ENCODE measurements around the gene MPC1.
"Not testable (repeated sequence)": the region's sequence is repeated elsewhere in the genome, so short reads cannot be mapped to it uniquely, and the experiment has no call there.

Gene MPC1

DNA sequence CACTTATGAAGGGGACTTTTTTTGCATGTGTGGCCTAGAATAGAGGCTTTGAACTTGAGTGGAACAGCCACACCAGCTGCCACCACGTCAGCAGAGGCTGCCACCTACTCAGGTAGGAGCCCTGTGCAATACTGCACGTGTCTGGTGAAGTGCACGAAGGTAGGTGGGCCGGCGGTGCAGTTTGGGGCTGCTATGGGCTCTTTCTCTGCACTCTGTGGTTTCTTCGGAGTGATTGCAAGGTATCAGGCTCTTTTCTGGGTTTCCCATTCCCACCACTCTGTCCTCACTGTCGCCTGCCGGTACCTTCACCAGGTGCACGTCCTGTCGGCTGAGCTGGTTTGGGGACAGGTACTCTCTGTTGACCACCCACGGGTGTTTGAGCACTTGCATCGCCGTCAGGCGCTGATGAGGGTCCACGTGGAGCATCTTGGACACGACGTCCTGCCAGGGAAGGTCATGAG lies 30.8 kb upstream of the MPC1 start:
- no peak for DNase-seq (ENCODE audit: insufficient read length, low spot score)
- TF ChIP-seq POLR2A (IDR thresholded peaks at IDR 0.05; ENCODE audit: low read depth, low read length): no peak
- FAIRE-seq: no peak

DNA sequence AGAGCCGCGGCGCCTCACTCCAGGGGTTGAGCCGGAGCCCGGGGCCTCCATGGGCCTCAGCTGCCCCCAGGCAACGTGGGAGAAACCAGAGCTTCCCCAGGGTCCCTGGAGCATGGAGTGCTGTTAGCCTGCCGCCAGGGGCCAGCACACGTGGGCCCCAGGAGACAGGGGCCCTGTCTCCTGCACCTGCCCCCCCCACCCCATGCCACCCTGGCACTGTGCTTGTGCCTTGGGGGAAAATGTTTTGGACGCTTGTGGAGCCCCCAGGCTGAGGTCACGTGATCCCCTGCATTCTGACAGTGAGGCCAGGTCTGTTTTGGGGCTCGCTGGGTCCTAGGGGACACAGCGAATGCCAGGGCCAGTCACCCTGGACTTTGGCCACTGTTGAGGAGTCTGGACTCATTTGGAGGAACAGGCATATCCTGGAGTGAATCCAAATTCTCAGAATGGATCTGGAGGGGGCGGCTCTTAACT lies 30.2 kb upstream of the MPC1 start:
- FAIRE-seq: no peak
- DNase-seq (ENCODE audit: insufficient read length, low spot score): no peak
- no peak for TF ChIP-seq POLR2A (IDR thresholded peaks at IDR 0.05; ENCODE audit: low read depth, low read length)

DNA sequence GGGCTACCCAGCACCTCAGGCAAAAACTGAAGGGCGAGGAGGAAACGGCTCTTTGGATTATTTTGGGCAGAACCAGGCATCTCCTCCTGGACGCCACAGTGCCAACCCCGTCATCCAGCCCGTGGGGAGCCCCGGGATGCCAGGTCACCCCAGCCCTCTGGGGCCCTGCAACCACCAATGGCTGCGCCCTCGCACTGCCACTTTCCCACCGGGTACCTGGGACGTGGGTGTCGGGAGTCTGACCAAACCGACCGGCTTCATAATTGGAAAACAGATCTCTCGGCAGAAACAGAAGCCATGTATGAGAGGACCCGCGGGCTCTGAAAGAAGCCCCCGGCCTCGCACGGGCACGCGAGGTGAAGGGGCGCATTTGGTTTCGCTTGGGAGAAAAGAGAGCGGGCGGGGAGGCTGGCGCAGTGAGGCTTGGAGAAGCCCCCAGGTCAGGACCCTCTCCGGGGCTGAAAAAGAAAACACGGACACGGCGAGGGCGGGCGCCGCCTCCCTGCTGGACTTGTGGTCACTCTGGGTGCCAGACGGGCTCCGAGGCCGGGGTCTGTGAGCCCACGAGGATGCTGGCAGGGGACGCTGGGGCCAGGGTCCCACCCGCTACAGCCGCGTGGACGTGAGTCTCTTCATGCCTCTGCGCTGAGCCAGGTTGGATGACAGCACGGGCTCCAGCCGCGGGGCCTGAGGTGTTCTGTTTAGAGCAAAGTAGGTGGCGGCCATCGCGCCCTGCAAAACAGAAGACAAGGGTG lies 29.6 kb upstream of the MPC1 start:
- DNase-seq (ENCODE audit: insufficient read length, low spot score): no peak

DNA sequence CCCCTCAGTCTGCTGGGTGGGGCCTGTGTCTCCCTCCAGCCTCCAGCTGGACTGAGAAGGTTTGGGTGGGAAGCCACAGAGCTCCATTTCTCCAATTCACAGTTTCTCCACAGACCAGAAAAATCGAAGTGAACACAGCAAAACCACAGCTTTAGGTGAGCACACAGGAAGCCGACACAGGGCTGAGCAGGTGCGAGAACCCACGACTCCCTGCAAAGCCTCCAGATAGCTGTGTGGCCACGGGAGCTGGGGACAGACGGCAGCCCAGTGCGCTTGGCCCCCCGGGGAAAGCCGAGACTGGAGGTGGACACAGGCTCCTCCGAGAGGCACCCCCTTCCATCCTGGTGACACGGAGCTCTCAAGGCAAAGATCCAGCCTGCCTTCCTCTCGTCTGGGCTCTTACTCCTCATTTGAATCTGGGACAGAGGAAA lies 29.0 kb upstream of the MPC1 start:
- no peak for FAIRE-seq

More for the DNA sequence above, 29.6 kb upstream of the MPC1 start:
- no peak for FAIRE-seq
- no peak for TF ChIP-seq POLR2A (IDR thresholded peaks at IDR 0.05; ENCODE audit: low read depth, low read length)

DNA sequence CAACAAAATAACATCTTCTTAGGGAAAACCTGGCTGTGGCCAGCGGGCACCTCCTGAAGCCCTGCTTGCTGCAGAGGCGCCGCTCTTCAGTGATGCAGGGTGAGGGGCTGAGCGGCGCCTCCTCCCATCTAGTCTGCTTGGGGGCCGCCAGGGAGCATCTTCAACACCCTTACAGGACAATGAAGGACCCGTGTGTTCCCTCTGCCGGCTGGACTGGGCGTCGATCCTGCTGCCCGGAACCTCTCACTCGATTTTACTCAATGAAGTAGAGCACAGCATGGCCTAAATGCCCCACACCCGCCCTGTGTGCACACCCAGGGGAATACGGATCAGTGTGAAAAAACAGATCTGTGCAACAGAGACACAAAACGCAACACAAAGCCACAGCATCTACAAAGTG lies 28.5 kb upstream of the MPC1 start:
- no peak for FAIRE-seq
- TF ChIP-seq POLR2A (IDR thresholded peaks at IDR 0.05; ENCODE audit: low read depth, low read length): no peak
- DNase-seq (ENCODE audit: insufficient read length, low spot score): no peak

More for the DNA sequence above, 29.0 kb upstream of the MPC1 start:
- DNase-seq (ENCODE audit: insufficient read length, low spot score): no peak
- TF ChIP-seq POLR2A (IDR thresholded peaks at IDR 0.05; ENCODE audit: low read depth, low read length): no peak

DNA sequence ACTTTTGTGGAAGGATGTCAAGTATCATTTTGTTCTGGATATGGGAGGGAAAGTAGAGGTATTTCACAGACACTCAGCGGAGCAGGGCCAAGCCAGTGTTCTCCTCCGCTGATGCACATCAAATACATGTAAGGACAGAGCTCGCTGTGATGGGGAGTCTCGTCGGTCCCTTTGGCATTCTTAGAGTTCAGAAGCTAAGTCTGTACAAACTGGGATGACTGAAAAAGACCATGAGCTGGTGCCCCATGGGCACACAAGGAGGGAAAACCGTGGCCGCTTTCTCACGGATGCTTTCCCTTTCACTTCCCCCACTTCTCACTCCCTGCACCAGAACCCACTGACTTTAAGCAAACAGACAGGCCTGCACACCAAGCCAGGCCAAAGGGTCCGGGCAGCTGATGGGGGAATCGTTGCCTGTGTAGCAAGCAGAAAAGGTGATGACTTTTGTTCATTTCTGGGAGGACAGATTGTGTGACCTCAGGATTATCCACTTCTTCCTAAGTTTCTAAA lies 27.7 kb upstream of the MPC1 start:
- no peak for TF ChIP-seq POLR2A (IDR thresholded peaks at IDR 0.05; ENCODE audit: low read depth, low read length)
- DNase-seq (ENCODE audit: insufficient read length, low spot score) (no peak), FAIRE-seq (no peak)

DNA sequence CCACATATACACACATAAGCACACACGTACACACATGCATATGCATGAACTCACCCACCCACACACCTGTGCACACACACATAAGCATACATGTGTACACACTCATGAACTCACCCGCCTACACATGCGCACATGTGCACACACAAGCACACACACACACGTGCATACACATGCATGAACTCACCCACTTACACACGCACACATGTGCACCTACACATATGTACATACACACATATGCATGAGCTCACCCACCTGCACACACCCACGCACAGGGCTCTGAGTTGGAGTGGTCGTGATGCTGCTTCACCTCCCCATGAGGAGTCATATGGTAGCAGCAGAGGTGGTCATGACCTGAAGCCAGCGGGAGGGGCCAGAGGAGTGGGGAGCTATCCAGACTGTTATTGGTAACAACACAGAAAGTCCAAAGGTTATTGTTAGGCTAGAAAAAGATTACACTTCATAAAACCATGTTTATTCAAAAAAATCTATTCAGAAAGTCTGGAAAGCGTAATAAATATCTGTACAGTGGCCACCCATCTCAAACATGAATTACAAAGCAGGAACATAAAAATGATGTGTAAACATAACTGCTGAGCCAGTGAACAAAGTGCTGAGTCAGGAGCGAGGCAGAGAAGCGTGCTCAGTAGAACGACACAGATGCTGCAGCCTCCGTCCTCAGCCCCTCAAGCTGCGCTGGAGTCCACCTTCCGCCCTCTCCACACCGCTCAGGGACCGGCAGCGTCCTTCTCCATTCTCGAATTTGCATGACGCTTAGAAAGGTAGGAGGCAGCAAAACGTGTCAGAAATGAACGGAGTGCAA lies 26.4 kb upstream of the MPC1 start:
- DNase-seq (ENCODE audit: insufficient read length, low spot score) (no peak), FAIRE-seq (no peak)
- TF ChIP-seq POLR2A (IDR thresholded peaks at IDR 0.05; ENCODE audit: low read depth, low read length): no peak

DNA sequence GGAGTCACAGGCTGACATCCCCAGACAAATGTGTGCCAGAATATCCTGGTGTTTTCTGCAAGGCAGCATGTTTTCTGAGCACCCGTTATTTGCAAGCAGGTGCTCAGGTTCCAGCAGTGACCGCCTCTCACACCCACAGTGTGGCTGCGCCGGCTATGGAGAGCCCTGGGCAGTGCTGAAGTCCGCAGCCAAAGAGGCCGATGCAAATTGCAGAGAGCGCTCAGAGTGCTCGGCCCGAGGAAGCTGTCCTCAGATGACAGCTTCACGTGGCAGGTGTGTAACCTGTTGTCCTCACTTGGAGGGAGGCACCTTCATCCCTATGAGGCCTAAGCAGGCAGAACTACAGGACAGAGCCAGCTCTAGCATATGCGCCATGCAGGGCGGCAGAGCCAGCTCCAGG lies 23.5 kb upstream of the MPC1 start:
- FAIRE-seq (no peak), DNase-seq (ENCODE audit: insufficient read length, low spot score) (no peak)
- TF ChIP-seq POLR2A (IDR thresholded peaks at IDR 0.05; ENCODE audit: low read depth, low read length): no peak

DNA sequence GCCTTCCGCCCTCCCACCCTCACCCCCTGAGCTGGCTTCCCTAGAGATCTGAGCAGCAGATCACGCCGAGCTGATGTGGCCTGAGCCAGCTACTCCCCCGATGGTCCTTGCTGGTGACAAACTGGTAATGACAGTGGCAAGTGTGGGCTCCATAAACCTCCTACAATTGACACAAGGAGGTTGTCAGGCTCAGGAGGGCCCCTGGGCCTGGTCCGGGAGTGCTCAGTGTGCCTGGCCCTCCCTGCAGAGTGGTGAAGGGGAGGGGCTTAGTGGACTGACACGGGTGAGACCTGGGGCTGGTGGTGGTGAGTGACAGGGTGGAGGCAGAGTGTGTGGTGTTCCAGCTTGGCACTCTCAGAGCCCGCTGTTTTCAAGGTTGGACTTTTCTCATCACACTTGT lies 22.6 kb upstream of the MPC1 start:
- no peak for DNase-seq (ENCODE audit: insufficient read length, low spot score)
- FAIRE-seq: no peak
- TF ChIP-seq POLR2A (IDR thresholded peaks at IDR 0.05; ENCODE audit: low read depth, low read length): no peak

DNA sequence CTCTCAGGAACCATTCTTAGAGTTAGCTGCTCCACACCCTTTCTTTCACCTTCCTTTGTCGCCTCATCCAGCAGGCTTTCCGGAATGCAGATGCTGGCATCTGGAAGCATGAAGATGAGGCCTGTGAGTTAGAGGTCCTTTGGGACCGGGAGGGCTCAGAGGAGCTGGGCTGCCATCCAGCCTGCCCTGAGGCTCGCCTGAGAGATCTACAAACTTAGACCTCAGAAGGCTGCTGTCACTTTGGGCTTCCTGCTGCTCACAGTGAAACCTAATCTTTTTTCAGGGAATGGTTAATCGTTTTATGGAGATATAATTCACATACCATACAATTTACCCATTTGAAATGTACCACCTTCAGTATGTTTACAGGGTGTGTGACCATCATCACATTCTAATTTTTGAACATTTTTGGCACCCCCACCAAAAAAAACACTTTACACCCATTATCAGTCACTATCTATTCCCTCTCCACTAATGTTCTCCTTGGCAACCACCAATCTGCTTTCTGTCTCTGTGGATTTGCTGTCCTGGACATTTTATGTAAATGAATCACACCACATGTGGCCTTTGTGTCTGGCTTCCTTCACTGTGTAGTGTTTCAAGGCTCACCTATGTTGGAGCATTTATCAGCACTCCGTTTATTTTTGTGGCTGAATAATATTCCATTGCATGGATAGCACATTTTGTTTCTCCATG lies 20.0 kb upstream of the MPC1 start:
- no peak for TF ChIP-seq POLR2A (IDR thresholded peaks at IDR 0.05; ENCODE audit: low read depth, low read length)
- DNase-seq (ENCODE audit: insufficient read length, low spot score) (no peak), FAIRE-seq (no peak)

DNA sequence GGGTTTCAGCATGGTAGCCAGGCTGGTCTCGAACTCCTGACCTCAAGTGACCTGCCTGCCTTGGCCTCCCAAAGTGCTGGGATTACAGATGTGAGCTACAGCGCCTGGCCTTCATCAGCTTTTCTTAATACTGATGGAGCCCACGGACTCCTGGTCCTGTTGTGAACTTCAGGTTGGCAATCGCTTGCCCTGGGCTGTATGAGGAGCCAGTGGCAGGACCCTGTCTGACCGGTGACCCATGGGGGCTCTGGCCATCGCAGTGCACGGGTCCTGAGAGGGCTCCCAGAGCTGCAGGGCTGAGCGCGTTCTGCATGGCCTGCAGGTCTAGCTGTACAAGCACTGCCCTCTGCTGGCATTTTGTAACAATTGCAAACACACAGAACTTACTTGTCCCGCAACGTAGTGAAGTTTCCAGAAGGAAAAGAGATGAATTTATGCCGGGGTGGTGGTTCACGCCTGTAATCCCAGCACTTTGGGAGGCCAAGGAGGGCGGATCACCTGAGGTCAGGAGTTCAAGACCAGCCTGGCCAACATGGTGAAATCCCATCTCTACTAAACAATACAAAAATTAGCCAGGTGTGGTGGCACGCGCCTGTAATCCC lies 18.0 kb upstream of the MPC1 start:
- peak; percentile 42 for DNase-seq (ENCODE audit: insufficient read length, low spot score)
- not testable (repeated sequence) for FAIRE-seq

DNA sequence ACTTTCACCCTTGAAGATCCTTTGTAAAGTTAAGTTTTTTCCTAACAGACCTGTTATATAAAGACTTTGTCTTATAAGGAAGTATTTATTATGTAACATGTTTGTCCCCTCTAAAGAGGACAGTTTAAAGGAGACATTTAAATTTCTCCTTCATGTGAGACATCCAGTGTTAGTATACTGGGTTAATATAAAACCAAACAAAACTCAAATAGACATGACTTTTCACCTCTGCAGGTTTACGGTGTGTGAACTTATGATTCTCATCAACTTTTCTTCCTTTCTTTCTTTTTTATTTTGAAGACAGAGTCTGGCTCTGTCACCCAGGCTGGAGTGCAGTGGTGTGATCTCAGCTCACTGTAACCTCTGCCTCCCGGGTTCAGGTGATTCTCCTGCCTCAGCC lies 17.4 kb upstream of the MPC1 start:
- FAIRE-seq (no peak), DNase-seq (ENCODE audit: insufficient read length, low spot score) (no peak)
- no peak for TF ChIP-seq POLR2A (IDR thresholded peaks at IDR 0.05; ENCODE audit: low read depth, low read length)

DNA sequence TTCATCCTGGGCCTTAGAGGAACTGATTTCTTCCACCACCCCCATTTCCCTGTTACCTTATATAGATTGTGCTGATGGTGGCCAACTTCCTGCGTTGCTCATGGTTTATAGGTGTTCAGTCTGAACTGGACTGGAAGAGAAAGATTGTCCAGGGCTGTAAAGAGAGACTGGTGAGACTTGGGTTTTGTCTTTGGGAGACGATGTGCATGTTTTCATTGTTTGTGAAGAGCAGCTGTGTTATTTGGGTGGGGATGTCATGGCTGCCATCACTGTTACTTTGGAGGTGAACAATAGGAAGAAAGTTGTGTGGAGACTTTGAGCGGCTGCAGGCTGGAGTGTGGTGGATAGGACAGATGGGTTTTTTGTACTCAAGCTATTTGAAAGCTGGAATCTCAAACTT lies 15.6 kb upstream of the MPC1 start:
- TF ChIP-seq POLR2A (IDR thresholded peaks at IDR 0.05; ENCODE audit: low read depth, low read length): no peak
- DNase-seq (ENCODE audit: insufficient read length, low spot score) (no peak), FAIRE-seq (no peak)

DNA sequence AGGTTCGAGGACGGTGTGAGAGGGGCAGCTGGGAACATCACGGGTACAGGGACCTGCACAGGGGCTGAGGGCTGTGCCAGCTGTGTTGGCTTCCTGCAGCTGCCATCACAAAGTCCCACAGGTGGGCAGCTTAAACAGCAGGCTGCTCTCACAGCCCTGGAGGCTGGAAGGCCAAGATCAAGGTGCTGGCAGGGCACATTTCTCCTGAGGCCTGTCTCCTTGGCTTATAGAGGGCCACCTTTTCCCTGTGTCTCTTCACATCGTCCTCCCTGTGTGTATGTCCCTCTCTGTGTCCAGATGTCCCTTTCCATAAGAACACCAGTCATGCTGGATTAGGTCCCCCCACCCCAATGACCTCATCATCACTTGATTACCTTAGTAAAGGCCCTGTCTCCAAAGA lies 15.1 kb upstream of the MPC1 start:
- DNase-seq (ENCODE audit: insufficient read length, low spot score) (no peak), FAIRE-seq (no peak)
- no peak for TF ChIP-seq POLR2A (IDR thresholded peaks at IDR 0.05; ENCODE audit: low read depth, low read length)
